ENCODE results near the gene WNT3.
A peak's percentile ranks its signal among the peaks of the same experiment; 100 is the strongest.

WNT3 gene, protein sequence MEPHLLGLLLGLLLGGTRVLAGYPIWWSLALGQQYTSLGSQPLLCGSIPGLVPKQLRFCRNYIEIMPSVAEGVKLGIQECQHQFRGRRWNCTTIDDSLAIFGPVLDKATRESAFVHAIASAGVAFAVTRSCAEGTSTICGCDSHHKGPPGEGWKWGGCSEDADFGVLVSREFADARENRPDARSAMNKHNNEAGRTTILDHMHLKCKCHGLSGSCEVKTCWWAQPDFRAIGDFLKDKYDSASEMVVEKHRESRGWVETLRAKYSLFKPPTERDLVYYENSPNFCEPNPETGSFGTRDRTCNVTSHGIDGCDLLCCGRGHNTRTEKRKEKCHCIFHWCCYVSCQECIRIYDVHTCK

DNA sequence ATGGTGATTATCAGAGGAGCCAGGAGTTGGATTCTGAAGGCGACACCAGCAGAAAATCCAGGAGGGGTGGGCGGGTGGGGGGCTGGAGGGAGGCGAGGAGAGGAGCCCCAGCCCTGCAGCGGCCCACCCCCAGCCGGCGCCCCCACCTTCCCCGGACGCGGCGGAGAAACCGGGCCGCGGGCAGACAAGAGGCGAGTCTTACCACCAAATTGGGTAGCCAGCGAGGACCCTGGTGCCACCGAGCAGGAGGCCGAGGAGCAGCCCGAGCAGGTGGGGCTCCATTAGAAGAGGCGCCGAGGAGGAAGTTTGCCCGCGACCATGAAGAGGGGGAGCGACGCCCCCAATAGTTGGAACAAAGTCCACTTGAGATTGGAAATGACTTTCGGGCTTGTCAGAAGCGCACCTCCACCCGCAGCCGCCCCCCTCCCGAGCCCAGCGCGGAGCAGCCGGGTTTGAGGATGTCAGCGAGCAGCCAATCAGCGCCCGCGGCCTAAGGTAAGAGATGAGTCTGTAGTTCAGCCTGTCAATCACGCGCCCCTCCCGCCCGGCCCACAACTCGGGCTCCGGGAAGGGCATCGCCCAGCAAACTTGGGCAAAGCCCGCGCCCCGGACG is at the start of gene WNT3:
Gene WNT3, minus strand, starts transcription at position 377 of the 613 bp plus-strand sequence. Its CDS starts 95 bp downstream, at position 282.
- TF ChIP-seq, protein P1, sequence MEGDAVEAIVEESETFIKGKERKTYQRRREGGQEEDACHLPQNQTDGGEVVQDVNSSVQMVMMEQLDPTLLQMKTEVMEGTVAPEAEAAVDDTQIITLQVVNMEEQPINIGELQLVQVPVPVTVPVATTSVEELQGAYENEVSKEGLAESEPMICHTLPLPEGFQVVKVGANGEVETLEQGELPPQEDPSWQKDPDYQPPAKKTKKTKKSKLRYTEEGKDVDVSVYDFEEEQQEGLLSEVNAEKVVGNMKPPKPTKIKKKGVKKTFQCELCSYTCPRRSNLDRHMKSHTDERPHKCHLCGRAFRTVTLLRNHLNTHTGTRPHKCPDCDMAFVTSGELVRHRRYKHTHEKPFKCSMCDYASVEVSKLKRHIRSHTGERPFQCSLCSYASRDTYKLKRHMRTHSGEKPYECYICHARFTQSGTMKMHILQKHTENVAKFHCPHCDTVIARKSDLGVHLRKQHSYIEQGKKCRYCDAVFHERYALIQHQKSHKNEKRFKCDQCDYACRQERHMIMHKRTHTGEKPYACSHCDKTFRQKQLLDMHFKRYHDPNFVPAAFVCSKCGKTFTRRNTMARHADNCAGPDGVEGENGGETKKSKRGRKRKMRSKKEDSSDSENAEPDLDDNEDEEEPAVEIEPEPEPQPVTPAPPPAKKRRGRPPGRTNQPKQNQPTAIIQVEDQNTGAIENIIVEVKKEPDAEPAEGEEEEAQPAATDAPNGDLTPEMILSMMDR (IDR thresholded peaks at IDR 0.05; ENCODE audit: low read depth, low read length): no peak
- DNase-seq (ENCODE audit: low read depth, low spot score): no peak
- in situ Hi-C loops (cut with HindIII; ENCODE audit: low sequenced_read_pairs): no loop called here
- no peak within 1 kb of the TSS for H3K4me3 ChIP-seq (ENCODE audit: low read depth, low read length)

DNA sequence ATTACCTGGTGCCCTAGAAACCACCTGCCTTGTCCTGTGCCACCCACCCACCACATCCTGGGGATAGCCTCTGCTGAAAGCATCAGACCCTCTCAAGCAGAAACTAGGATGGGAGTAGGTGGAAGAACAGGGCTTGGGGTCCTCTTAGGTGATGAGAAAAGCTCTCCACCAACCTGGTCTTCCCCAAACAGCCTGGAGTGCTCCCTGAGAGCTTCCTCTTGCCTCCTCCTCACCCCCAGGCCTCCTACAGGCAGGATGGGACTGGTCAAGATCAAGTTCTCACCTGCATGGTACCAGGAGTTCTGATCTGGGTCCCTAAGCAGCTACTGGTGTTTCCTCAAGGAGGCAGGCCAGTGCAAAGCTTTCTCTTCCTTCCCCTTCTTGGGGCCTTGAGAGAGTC is 48.3 kb upstream of the WNT3 start:
- TF ChIP-seq, protein P1 (IDR thresholded peaks at IDR 0.05; ENCODE audit: low read depth, low read length): no peak
- no peak for DNase-seq (ENCODE audit: low read depth, low spot score)
- in situ Hi-C loops (cut with HindIII; ENCODE audit: low sequenced_read_pairs): no loop called here
- H3K4me3 ChIP-seq (ENCODE audit: low read depth, low read length): no peak overlapping the region

DNA sequence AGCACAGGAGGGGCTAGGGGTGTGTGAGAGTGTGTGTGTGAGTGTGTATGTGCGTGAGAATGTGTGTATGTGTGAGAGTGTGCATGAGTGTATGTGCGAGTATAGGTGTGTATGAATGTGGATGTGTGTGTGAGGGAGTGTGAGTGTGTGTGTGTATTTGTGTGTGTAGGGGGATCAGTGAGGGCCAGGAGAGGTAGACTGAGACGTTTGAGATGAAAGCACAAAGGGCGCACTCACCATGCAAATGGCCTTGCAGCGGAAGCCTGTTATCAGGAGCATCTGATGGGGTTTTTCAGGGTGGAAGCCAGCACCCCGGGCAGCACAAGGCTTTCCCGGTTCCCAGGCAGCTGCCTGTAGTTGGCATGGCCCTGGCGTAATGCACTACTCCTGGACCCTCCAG is 47.8 kb upstream of the WNT3 start:
- no peak for DNase-seq (ENCODE audit: low read depth, low spot score)
- TF ChIP-seq, protein P1 (IDR thresholded peaks at IDR 0.05; ENCODE audit: low read depth, low read length): no peak
- no peak overlapping the region for H3K4me3 ChIP-seq (ENCODE audit: low read depth, low read length)
- in situ Hi-C loops (cut with HindIII; ENCODE audit: low sequenced_read_pairs): no loop called here

DNA sequence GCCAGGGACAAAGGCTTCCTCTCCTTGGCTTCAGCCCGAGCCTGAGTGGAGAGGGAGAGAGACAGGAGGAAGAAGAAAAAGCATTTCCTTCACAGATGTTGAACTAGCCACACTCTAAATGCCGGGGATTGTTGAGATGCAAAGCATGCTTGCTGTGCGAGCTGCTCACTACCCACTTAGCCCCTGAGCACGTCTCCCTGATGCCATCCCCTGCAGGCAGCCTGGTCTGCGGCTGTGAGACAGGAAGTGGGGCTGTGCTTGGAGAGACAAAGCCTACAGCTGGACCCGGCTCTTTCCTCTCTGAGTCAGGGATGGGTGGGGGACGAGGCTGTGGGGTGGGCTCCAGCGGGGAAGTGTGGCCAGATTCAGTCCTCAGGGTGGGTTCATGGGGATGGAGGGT is 46.6 kb upstream of the WNT3 start:
- TF ChIP-seq, protein P1 (IDR thresholded peaks at IDR 0.05; ENCODE audit: low read depth, low read length): no peak
- H3K4me3 ChIP-seq (ENCODE audit: low read depth, low read length): no peak overlapping the region
- in situ Hi-C loops (cut with HindIII; ENCODE audit: low sequenced_read_pairs): no loop called here
- DNase-seq (ENCODE audit: low read depth, low spot score): peak; percentile 28

DNA sequence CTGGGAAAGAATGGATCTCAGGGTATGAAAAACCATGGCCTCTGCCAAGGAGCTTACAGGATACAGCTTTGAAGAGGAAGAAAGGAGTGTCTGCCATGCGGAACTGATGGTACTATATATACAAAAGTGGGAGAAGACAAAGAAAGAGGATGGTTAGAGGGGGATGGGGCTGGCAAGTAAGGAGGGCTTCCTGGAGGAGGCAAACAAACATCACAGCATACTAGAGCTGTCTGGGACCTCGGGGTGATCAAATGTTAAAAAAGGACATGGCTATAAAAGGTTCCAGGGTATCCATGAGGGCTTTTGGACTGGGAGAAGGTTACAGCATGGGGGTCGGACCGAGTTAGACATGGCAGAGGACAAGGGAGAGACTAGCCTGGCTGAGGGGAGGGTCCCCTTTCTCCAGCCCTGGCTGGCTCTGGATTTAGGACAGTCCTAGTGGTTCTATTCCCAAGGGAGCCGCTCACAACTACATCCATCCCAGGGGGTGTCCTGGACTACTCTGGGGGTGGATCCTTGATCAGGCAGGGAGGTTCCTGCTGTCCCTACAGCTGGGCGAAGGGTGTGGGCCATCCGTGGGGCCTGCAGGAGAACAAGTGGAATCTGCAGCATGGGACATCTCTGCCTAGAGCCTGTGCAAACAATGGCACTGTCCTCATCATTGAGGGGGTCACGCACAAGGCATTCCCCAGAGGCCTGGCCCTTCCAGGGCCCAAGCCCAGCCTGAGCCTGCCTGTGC is 45.1 kb upstream of the WNT3 start:
- in situ Hi-C loops (cut with HindIII; ENCODE audit: low sequenced_read_pairs): no loop called here
- no peak overlapping the region for H3K4me3 ChIP-seq (ENCODE audit: low read depth, low read length)
- TF ChIP-seq, protein P1 (IDR thresholded peaks at IDR 0.05; ENCODE audit: low read depth, low read length): no peak
- DNase-seq (ENCODE audit: low read depth, low spot score): no peak

DNA sequence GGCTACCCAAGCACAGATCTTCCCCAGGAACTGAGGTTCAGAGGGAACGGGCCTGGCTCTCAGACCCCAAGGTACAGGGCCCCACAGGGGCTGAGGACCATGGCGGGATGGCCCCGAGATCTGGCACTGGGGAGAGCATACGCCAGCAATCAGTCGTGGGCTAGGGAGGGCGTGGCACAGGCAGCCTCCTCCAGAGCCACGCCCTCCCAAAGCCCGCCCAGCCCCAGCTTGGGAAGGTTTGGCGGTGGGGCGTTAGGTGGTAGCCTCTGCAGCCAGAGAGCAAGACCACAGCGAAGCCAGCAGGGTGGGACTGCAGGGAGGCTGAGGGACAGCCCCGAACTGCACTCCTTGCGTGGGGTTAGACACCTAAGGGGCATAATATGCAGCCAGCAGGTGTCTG is 44.5 kb upstream of the WNT3 start:
- TF ChIP-seq, protein P1 (IDR thresholded peaks at IDR 0.05; ENCODE audit: low read depth, low read length): no peak
- DNase-seq (ENCODE audit: low read depth, low spot score): no peak
- no peak overlapping the region for H3K4me3 ChIP-seq (ENCODE audit: low read depth, low read length)
- in situ Hi-C loops (cut with HindIII; ENCODE audit: low sequenced_read_pairs): no loop called here
